LNCAP (cell line): ENCODE data around the gene ROCK1.

ENCODE experiments used
- TF ChIP-seq, protein P1 (sequence below): fragments of 450-650 bp; IDR thresholded peaks from 2 replicates; pipeline ENCODE4 v1.5.1; 2017; ENCODE audit warnings: mild to moderate bottlenecking

ROCK1 gene

DNA sequence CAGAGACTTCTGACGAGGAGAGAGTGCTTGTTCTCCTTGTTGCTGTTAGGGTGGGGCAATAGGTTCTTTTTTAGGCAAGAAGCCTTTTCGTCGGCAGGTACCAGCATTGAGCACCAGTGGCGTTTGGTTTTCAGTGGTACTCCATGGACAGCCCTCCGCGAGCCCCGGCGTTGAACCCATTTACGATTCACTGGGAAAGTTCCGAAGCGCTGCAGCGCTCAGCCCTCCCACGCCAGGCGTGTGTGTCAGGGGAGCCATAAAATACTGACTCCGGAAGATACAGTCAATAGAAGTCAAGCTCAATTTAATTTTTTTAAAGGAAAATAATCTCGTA is 494 bp upstream of the ROCK1 start:
- TF ChIP-seq, protein P1, sequence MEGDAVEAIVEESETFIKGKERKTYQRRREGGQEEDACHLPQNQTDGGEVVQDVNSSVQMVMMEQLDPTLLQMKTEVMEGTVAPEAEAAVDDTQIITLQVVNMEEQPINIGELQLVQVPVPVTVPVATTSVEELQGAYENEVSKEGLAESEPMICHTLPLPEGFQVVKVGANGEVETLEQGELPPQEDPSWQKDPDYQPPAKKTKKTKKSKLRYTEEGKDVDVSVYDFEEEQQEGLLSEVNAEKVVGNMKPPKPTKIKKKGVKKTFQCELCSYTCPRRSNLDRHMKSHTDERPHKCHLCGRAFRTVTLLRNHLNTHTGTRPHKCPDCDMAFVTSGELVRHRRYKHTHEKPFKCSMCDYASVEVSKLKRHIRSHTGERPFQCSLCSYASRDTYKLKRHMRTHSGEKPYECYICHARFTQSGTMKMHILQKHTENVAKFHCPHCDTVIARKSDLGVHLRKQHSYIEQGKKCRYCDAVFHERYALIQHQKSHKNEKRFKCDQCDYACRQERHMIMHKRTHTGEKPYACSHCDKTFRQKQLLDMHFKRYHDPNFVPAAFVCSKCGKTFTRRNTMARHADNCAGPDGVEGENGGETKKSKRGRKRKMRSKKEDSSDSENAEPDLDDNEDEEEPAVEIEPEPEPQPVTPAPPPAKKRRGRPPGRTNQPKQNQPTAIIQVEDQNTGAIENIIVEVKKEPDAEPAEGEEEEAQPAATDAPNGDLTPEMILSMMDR, result no peak

DNA sequence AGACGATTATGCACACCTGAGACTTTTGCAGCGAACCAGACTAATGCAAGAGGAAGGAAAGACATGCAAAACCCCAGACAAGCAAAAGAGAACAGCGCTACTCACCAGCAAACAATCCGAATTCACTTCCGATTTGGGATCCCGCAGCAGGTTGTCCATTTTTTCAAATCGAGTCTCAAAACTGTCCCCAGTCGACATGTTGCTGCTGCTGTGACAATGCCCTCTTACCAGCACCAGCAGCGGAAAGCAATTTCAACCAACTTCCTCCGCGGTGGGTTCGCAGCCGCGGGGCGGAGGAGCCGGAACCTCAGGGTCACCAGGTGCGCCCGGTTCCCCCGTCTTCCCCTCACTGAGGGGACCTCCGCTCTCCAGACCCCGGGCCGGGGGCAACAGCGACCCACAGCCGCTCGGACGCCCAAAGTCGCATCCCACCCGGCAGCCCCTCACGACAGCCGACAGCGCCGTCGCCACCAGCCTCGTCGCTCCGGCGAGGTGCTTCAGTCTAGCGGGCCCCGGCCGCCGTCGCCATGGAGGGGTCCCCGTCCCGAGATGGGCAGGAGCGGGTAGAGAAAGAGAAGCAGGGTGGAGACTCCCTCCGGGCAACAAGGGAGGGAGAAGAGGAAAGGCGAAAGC is 784 bp downstream of the ROCK1 start:
- TF ChIP-seq, protein P1, result no peak

DNA sequence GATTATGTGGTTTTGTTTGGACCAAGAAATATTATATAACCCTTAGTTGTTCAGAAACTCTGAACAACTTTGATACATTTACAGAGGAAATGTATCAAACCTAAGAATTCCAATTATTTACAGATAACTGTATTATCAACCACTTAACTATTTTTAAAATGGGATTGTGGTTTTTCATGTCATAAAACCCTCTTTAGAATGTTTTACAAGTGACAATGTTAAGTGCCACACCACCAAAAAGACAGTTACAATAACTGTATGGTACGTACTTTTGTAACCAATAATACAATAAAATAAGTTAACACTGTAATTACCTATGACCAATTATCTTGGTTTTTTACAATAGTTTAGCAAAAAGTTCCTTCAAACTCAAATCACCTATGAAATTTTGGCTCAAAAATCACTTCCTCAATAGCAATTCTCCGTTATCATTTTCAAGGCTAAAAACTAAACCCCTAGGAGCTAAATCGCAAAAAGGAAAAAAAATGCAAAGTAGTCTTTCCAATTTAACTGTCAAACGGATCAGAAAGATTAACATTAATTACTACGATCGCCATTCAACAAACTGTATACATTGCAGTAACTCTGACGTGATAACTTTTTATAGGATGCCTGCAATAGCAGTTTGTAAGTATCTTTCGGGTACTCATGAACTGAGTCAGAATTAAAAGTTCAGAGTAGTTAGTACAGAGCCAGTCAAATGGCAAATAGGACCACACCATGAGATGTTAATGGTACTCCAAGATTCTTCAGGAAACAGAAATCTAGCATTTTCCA is 1.5 kb downstream of the ROCK1 start:
- TF ChIP-seq, protein P1, result no peak

DNA sequence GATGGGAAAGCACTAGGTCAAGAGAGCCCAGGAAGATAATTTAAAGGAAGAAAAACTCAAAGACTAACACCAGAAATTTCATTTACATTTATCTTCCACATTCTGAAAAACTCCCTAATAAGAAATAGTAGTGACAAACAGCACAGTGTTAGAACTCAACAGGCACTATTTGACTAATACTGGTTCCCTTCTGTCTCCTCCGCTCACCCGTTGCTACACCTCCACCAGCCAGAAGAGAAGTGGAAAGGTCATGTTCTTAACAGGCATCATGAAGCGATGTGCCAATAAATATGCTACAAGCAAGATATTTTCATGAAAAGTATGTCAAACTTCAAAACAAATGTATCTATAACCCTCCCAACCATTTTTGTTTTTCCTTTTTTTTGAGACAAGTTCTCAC is 5.7 kb downstream of the ROCK1 start:
- TF ChIP-seq, protein P1, result no peak

DNA sequence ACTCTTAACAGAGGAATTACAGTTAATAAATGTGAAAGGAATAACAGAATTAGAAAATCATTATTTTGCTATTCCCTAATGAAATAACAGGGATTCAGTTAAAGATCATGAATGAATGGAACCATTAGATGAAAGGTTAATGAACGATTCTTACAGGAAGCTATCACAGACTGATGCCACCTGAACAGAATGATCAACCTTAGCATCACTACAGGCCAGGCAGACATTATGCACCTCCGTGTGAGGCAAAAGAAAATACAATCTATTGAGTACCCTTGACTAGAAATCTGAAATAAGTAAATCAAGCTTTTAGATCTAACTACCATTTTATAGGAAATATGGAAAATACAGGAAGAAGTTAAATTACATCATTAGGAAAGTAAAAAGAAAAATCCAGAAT is 10.4 kb downstream of the ROCK1 start:
- TF ChIP-seq, protein P1, result no peak

DNA sequence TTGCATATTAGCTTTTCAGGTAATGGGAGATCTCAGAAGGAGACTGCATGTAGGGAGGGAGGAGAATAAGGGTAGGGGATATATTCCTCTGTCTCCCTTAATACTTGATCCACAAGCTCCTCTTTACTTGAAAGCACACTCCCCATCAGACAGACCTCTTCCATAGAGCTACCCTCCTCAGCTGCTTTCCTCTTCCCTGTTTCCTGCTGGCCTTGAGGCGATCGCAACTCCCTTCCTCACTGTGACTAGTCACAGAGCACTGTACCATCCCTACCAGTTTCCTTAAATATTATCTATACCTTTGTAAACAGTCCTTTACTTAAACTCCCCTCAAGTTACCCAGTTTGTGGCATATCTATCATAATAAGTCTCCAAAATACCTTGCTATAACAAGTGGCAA is 10.9 kb downstream of the ROCK1 start:
- TF ChIP-seq, protein P1, result no peak

DNA sequence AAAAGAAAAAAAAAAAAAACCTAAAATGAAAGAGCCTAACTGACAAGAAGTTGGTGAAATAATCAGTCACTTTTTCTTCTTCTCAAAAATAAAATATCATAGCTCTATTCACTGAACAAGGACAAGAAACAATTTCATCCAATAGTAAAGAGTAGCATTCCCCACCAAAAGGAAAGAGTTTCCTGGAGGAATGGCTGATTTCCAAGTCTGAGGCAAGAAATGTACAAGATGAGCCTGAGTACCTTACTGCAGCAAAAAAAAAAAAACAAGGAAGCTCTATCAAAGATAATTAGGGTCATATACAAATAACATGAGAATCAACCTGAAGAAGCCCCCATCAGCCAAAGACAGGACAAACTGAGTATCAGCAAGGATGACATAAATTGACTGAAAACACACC is 11.5 kb downstream of the ROCK1 start:
- TF ChIP-seq, protein P1, result no peak

DNA sequence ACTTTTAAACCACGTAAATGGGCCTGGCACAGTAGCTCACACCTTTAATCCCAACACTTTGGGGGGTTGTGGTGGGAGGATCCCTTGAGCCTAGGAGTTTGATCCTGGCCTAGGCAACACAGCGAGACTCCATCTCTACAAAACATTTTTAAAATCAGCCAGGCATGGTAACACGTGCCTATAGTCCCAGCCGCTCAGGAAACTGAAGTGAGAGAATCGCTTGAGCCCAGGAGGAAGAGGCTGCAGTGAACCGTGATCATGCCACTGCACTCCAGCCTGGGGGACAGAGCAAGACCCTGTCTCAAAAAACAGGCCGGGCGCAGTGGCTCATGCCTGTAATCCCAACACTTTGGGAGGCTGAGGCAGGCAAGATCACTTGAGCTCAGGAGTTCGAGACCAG is 12.2 kb downstream of the ROCK1 start:
- TF ChIP-seq, protein P1, result no peak
